T-helper 1 cell treated with Interleukin-12 subunit alpha and Interleukin-12 subunit beta and Interleukin-4 antibody, amounts not matched to agents 30 μg/mL and 1 μg/mL, for 36 hours (primary cell): ENCODE results near the gene GHRHR.
A peak's percentile ranks its signal among the peaks of the same experiment; 100 is the strongest.

Experiments used
- H3K27ac Mint-ChIP-seq: one replicate; pipeline ENCODE4 v1.8.0; 2021; ENCODE audit warnings: mild to moderate bottlenecking, mixed read lengths
- H3K27me3 Mint-ChIP-seq: one replicate; pipeline ENCODE4 v1.8.0; 2021; ENCODE audit warnings: low read depth, mixed read lengths
- H3K36me3 Mint-ChIP-seq: one replicate; pipeline ENCODE4 v1.8.0; 2021; ENCODE audit warnings: low read depth, mixed read lengths
- H3K4me1 Mint-ChIP-seq: one replicate; pipeline ENCODE4 v1.8.0; 2021; ENCODE audit warnings: low read depth, mixed read lengths
- H3K4me3 Mint-ChIP-seq: one replicate; pipeline ENCODE4 v1.8.0; 2021; ENCODE audit warnings: mild to moderate bottlenecking, moderate library complexity, mixed read lengths
- H3K9me3 Mint-ChIP-seq: one replicate; pipeline ENCODE4 v1.8.0; 2021; ENCODE audit warnings: mixed read lengths

GHRHR gene

GRCh38 chr7:30979027-30979426 is 15.3 kb downstream of the GHRHR start:
- H3K4me3 Mint-ChIP-seq, result no peak overlapping the region

GRCh38 chr7:30980194-30980593 is 16.4 kb downstream of the GHRHR start:
- Mint-ChIP-seq H3K36me3 (no peaks in the 10 kb centered on the region), H3K9me3 (no peaks in the 10 kb centered on the region), H3K4me3 (no peak overlapping the region), H3K27me3 (peaks cover 36% of the 10 kb centered on the region), H3K4me1 (peaks cover 8% of the 10 kb centered on the region), H3K27ac (no peak overlapping the region)

More at GRCh38 chr7:30979027-30979426, 15.3 kb downstream of the GHRHR start:
- H3K27me3 Mint-ChIP-seq, result peaks cover 36% of the 10 kb centered on the region
- no peaks in the 10 kb centered on the region for H3K36me3 Mint-ChIP-seq
- H3K9me3 Mint-ChIP-seq, result no peaks in the 10 kb centered on the region
- H3K27ac Mint-ChIP-seq, result no peak overlapping the region
- peaks cover 17% of the 10 kb centered on the region for H3K4me1 Mint-ChIP-seq

- Mint-ChIP-seq H3K4me1 (peaks cover 7% of the 10 kb centered on the region), H3K27ac (no peak overlapping the region), H3K27me3 (peaks cover 38% of the 10 kb centered on the region), H3K4me3 (no peak overlapping the region), H3K9me3 (no peaks in the 10 kb centered on the region), H3K36me3 (no peaks in the 10 kb centered on the region)
Measured at GRCh38 chr7:30980751-30981150, 17.0 kb downstream of the GHRHR start.

GRCh38 chr7:30983042-30983913 is 19.5 kb downstream of the GHRHR start:
- peaks cover 7% of the 10 kb centered on the region for H3K4me1 Mint-ChIP-seq
- H3K4me3 Mint-ChIP-seq, result no peak overlapping the region
- H3K9me3 Mint-ChIP-seq, result no peaks in the 10 kb centered on the region
- no peaks in the 10 kb centered on the region for H3K36me3 Mint-ChIP-seq
- H3K27ac Mint-ChIP-seq, result no peak overlapping the region
- peaks cover 38% of the 10 kb centered on the region for H3K27me3 Mint-ChIP-seq

- H3K9me3 Mint-ChIP-seq, result no peaks in the 10 kb centered on the region
- no peak overlapping the region for H3K27ac Mint-ChIP-seq
- peaks cover 34% of the 10 kb centered on the region for H3K27me3 Mint-ChIP-seq
- H3K36me3 Mint-ChIP-seq, result no peaks in the 10 kb centered on the region
- no peak overlapping the region for H3K4me3 Mint-ChIP-seq
- peaks cover 4% of the 10 kb centered on the region for H3K4me1 Mint-ChIP-seq
Measured at GRCh38 chr7:30983914-30984247, 20.1 kb downstream of the GHRHR start.

GRCh38 chr7:30984359-30985107 is 20.8 kb downstream of the GHRHR start:
- Mint-ChIP-seq H3K27me3 (peaks cover 31% of the 10 kb centered on the region), H3K4me3 (no peak overlapping the region), H3K4me1 (peaks cover 4% of the 10 kb centered on the region), H3K36me3 (no peaks in the 10 kb centered on the region), H3K27ac (no peak overlapping the region), H3K9me3 (no peaks in the 10 kb centered on the region)

- H3K4me1 Mint-ChIP-seq, result peaks cover 4% of the 10 kb centered on the region
- H3K27me3 Mint-ChIP-seq, result peaks cover 21% of the 10 kb centered on the region
- no peaks in the 10 kb centered on the region for H3K36me3 Mint-ChIP-seq
- no peaks in the 10 kb centered on the region for H3K9me3 Mint-ChIP-seq
- no peak overlapping the region for H3K4me3 Mint-ChIP-seq
- no peak overlapping the region for H3K27ac Mint-ChIP-seq
Measured at GRCh38 chr7:30985756-30986155, 22.0 kb downstream of the GHRHR start.

GRCh38 chr7:30986331-30986730 is 22.6 kb downstream of the GHRHR start:
- peaks cover 4% of the 10 kb centered on the region for H3K4me1 Mint-ChIP-seq
- no peaks in the 10 kb centered on the region for H3K9me3 Mint-ChIP-seq
- no peaks in the 10 kb centered on the region for H3K36me3 Mint-ChIP-seq
- peaks cover 18% of the 10 kb centered on the region for H3K27me3 Mint-ChIP-seq
- H3K4me3 Mint-ChIP-seq, result no peak overlapping the region
- H3K27ac Mint-ChIP-seq, result no peak overlapping the region

- Mint-ChIP-seq H3K9me3 (no peaks in the 10 kb centered on the region), H3K4me1 (peaks cover 4% of the 10 kb centered on the region), H3K27me3 (peaks cover 18% of the 10 kb centered on the region), H3K4me3 (no peak overlapping the region), H3K27ac (no peak overlapping the region), H3K36me3 (no peaks in the 10 kb centered on the region)
Measured at GRCh38 chr7:30986738-30987137, 23.0 kb downstream of the GHRHR start.

- Mint-ChIP-seq H3K4me3 (no peak overlapping the region), H3K27ac (no peak overlapping the region)
Measured at GRCh38 chr7:30987178-30987577, 23.4 kb downstream of the GHRHR start.

GRCh38 chr7:30987936-30988335 is 24.2 kb downstream of the GHRHR start:
- no peak overlapping the region for H3K27ac Mint-ChIP-seq
- H3K27me3 Mint-ChIP-seq, result peaks cover 16% of the 10 kb centered on the region
- no peaks in the 10 kb centered on the region for H3K9me3 Mint-ChIP-seq
- no peaks in the 10 kb centered on the region for H3K36me3 Mint-ChIP-seq
- no peak overlapping the region for H3K4me3 Mint-ChIP-seq
- H3K4me1 Mint-ChIP-seq, result peaks cover 4% of the 10 kb centered on the region

More at GRCh38 chr7:30987178-30987577, 23.4 kb downstream of the GHRHR start:
- H3K4me1 Mint-ChIP-seq, result peaks cover 4% of the 10 kb centered on the region
- peaks cover 18% of the 10 kb centered on the region for H3K27me3 Mint-ChIP-seq
- H3K36me3 Mint-ChIP-seq, result no peaks in the 10 kb centered on the region
- H3K9me3 Mint-ChIP-seq, result no peaks in the 10 kb centered on the region

GRCh38 chr7:30988351-30989005 is 24.7 kb downstream of the GHRHR start:
- H3K9me3 Mint-ChIP-seq, result no peaks in the 10 kb centered on the region
- H3K27me3 Mint-ChIP-seq, result peaks cover 11% of the 10 kb centered on the region
- H3K4me1 Mint-ChIP-seq, result peaks cover 3% of the 10 kb centered on the region
- H3K27ac Mint-ChIP-seq, result peak overlapping the region; percentile 42
- H3K36me3 Mint-ChIP-seq, result no peaks in the 10 kb centered on the region
- H3K4me3 Mint-ChIP-seq, result no peak overlapping the region

- Mint-ChIP-seq H3K9me3 (no peaks in the 10 kb centered on the region), H3K36me3 (no peaks in the 10 kb centered on the region), H3K4me3 (no peak overlapping the region), H3K27ac (no peak overlapping the region), H3K4me1 (no peaks in the 10 kb centered on the region), H3K27me3 (peaks cover 8% of the 10 kb centered on the region)
Measured at GRCh38 chr7:30989008-30989823, 25.5 kb downstream of the GHRHR start.
